Fibroblast of mammary gland (primary cell): ENCODE data around the gene DZIP1L.

Experiments used
- DNase-seq: peaks from one replicate; pipeline ENCODE4 v3.0.0-alpha.2; 2010; ENCODE audit warnings: low read depth
- H3K4me3 ChIP-seq: 2 replicates; pipeline ENCODE4 v1.5.1; 2011; ENCODE audit warnings: low read depth, mild to moderate bottlenecking, low read length, moderate library complexity; ENCODE audit not compliant: control insufficient read depth
- CTCF ChIP-seq: conservative IDR thresholded peaks from 2 replicates; pipeline ENCODE4 v1.5.1; 2011; ENCODE audit warnings: low read depth, low read length, inconsistent platforms; ENCODE audit not compliant: control insufficient read depth, insufficient read depth

Gene DZIP1L

DNA sequence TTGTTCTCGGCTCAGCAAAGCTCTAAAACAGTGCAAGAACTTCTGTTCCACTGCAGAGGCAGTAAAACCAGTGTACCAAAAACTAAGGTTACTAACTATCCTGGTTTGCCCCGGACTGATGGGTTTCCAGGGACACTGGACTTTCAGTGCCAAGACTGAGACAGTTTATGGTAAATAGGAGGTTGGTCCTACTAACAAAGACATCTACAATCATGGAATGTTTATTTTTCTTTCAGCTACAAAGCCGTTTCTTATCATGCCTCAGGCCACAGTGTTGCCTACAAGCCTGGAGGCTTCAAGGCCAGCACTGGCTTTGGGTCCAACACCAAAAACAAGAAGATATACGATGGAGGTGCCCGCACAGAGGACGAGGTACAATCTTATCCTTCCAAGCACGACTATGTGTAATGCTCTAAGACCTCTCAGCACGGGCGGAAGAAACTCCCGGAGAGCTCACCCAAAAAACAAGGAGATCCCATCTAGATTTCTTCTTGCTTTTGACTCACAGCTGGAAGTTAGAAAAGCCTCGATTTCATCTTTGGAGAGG lies 84.6 kb downstream of the DZIP1L start:
- no peak overlapping the region for H3K4me3 ChIP-seq
- no peak for TF ChIP-seq CTCF
- DNase-seq: no peak

DNA sequence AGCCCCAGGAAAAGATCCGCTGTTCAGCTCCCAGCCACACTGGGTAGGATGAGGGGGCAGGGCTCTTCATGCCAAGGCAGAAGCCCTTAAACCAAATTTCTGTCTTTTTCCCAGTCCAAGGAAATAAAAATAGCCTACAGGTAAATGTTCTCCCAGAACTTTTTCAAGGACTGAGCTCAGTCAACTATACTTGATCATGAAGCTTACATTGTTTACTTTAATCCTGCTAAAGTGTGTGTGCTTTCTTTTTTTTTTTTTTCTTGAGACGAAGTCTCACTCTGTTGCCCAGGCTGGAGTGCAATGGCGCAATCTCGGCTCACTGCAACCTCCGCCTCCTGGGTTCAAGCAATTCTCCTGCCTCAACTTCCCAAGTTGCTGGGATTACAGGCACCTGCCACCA lies 87.6 kb downstream of the DZIP1L start:
- H3K4me3 ChIP-seq: no peak overlapping the region
- TF ChIP-seq CTCF: no peak
- no peak for DNase-seq

DNA sequence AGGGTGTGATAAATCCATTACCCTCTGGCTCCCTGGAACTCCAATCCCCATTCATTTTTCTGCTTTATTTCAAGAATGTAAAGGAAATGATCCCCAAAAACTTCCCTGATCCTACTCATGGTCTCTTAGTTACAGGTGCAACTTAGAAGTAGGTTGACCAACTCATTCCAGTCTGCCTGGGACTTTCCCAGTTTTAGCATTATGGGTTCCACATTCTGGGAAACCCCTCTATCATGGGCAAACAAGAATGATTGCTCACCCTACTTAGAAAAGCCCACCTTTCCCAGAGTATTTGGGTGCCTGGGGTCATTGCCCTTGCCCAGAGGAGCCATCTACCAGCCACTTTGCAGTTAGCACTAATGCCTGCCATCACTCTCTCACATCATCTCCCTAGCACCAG lies 89.9 kb downstream of the DZIP1L start:
- H3K4me3 ChIP-seq: no peak overlapping the region
- TF ChIP-seq CTCF: no peak
- no peak for DNase-seq

GRCh38 chr3:138023754-138024153 lies 91.7 kb downstream of the DZIP1L start:
- H3K4me3 ChIP-seq: no peak overlapping the region
- TF ChIP-seq CTCF: no peak
- no peak for DNase-seq

- H3K4me3 ChIP-seq: no peak overlapping the region
- TF ChIP-seq CTCF: no peak
- DNase-seq: no peak
Observed at GRCh38 chr3:138019281-138020069, 95.9 kb downstream of the DZIP1L start.

- TF ChIP-seq CTCF: no peak
- DNase-seq: no peak
- no peak overlapping the region for H3K4me3 ChIP-seq
Observed at GRCh38 chr3:138016065-138016464, 99.3 kb downstream of the DZIP1L start.
